ACC112 (cell line): Measurements from ENCODE around the gene APOBEC3A.
A peak's percentile ranks its signal among the peaks of the same experiment; 100 is the strongest.

Experiments used
- H2AFZ ChIP-seq: fragments of 200-600 bp; sonication (generic); one replicate; pipeline ENCODE4 v1.6.0; 2017; ENCODE audit warnings: antibody characterized with exemption, low read length; ENCODE audit not compliant: unreplicated experiment
- H3K27ac ChIP-seq: fragments of 200-600 bp; sonication (generic); 2 replicates; pipeline ENCODE4 v1.5.1; 2014; ENCODE audit warnings: low read depth, mild to moderate bottlenecking, antibody characterized with exemption, low read length, moderate library complexity
- H3K27me3 ChIP-seq: fragments of 200-600 bp; sonication (generic); 2 replicates; pipeline ENCODE4 v1.6.1; 2014; ENCODE audit warnings: mild to moderate bottlenecking, antibody characterized with exemption, low read length, moderate library complexity, mixed read lengths; ENCODE audit not compliant: insufficient read depth
- H3K36me3 ChIP-seq: fragments of 200-600 bp; sonication (generic); 2 replicates; pipeline ENCODE4 v1.6.1; 2016; ENCODE audit warnings: mild to moderate bottlenecking, antibody characterized with exemption, low read length, moderate library complexity, mixed read lengths; ENCODE audit not compliant: insufficient read depth
- H3K4me1 ChIP-seq: fragments of 200-600 bp; sonication (generic); one replicate; pipeline ENCODE4 v1.6.1; 2016; ENCODE audit warnings: low read length, mixed read lengths; ENCODE audit not compliant: insufficient read depth, unreplicated experiment, control insufficient read depth
- H3K4me3 ChIP-seq: fragments of 200-600 bp; sonication (generic); 2 replicates; pipeline ENCODE4 v1.5.1; 2014; ENCODE audit warnings: mild to moderate bottlenecking, low read depth, low read length
- H3K79me2 ChIP-seq: fragments of 200-600 bp; sonication (generic); one replicate; pipeline ENCODE4 v1.6.0; 2016; ENCODE audit warnings: low read length; ENCODE audit not compliant: control insufficient read depth, unreplicated experiment, insufficient read depth

Gene APOBEC3A

DNA sequence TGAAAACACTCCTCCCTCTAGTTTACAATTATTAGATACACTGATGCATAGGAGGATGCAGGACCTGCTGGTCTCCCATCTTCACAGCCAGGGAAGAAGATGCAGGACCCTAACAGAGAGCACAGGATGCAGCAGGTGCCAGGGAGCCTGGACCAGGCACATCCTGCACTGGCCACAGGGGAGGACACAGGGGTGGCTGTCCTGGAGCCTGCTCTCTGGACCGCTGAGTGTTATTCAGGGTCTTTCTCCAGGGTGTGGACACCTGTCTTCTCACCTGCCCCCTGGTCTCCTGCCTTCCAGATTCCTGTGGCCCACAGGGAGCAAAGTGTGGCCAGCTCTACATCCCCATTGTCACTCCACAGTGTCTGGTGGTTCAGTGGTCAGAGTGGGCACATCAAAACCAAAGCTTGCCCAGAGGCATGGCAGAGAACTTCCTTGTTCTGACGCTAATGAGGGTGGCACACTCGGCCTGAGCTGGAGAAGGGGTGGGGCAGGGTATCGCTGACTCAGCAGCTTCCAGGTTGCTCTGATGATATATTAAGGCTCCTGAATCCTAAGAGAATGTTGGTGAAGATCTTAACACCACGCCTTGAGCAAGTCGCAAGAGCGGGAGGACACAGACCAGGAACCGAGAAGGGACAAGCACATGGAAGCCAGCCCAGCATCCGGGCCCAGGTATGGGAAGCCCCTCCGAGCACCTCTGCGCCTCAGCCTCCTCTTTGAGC is at the start of gene APOBEC3A:
Gene APOBEC3A (plus strand): TSS at position 564 of the 725 bp plus-strand sequence. CDS start 83 bp downstream, at position 647.
- H3K4me1 ChIP-seq = no peaks in the 10 kb centered on the region
- no peak within 1 kb of the TSS for H2AFZ ChIP-seq
- H3K27me3 ChIP-seq = no peaks in the 10 kb centered on the region; the same call in 1 of the 2 replicates
- no peak within 1 kb of the TSS for H3K27ac ChIP-seq
- no peak within 1 kb of the TSS for H3K4me3 ChIP-seq
- no peaks in the 10 kb centered on the region for H3K79me2 ChIP-seq
- no peaks in the 10 kb centered on the region for H3K36me3 ChIP-seq

DNA sequence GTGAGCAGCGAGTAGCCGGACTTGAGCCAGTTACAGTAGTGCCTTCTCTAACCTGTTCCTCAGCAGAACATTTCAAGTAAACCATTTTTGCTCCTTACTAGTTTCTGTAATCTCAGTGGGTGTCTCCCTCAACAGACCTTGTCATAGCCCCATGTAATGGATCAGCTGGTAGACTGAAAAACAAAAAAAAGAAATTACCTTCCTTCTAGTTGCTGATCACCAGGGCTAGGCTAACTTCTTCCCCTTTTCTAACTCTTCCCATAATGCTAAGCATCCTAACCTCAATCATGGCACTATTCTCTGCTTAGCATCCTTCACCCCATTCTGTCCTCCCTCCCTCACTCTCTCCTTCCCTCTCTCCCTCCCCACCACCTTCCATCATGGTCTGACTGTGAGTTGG is 49.6 kb upstream of the APOBEC3A start:
- Histone ChIP-seq H3K27ac (no peak overlapping the region), H3K4me3 (no peak overlapping the region), H2AFZ (no peak overlapping the region), H3K27me3 (peaks cover 9% of the 10 kb centered on the region; the same call in 1 of the 2 replicates), H3K4me1 (no peaks in the 10 kb centered on the region), H3K79me2 (no peaks in the 10 kb centered on the region), H3K36me3 (no peaks in the 10 kb centered on the region)

DNA sequence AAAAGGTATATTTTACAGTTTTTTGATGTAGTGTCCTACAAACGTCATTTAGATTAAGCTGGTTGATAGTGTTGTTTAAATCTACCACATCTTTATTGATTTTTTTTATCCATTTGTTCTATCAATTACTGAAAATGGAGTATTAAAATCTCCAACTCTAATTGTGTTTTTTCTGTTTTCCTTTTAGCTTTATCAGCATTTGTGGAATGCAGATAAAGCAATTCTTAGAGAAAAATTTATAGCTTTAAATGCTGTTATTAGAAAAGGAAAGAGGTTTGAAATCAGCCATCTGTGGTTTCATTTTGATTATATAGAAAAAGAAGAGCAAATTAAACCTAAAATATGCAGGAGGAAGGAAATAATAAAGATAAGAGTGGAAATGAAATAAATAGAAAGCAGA is 46.0 kb upstream of the APOBEC3A start:
- Histone ChIP-seq H3K27ac (no peak overlapping the region), H3K4me3 (no peak overlapping the region), H3K36me3 (no peaks in the 10 kb centered on the region), H3K27me3 (peaks cover 16% of the 10 kb centered on the region; the same call in 1 of the 2 replicates), H3K79me2 (no peaks in the 10 kb centered on the region), H3K4me1 (no peaks in the 10 kb centered on the region), H2AFZ (no peak overlapping the region)

DNA sequence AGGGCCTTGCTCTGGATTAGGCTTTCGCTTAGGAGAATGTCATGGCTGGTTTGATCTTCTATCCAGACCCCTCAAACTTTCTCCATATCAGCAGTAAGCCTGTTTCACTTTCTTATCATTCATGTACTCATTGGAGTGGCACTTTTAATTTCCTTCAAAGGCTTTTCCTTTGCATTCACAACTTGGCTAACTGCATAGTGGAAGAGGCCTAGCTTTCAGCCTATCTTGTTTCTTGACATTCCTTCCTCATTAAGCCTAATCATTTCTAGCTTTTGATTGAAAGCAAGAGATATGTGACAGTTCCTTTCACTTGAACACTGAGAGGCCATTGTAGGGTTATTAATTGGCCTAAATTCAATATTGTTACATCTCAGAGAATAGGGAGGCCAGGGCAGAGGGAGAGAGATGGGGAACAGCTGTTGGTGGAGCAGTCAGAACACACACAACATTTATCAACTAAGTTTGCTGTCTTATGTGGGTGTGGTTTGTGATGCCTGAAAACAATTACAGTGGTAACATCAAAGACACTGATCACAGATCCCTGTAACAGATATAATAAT is 37.7 kb upstream of the APOBEC3A start:
- H3K4me1 ChIP-seq = peaks cover 9% of the 10 kb centered on the region
- no peaks in the 10 kb centered on the region for H3K79me2 ChIP-seq
- H3K4me3 ChIP-seq = no peak overlapping the region
- no peak overlapping the region for H2AFZ ChIP-seq
- H3K27me3 ChIP-seq = peaks cover 17% of the 10 kb centered on the region
- no peak overlapping the region for H3K27ac ChIP-seq
- H3K36me3 ChIP-seq = no peaks in the 10 kb centered on the region

DNA sequence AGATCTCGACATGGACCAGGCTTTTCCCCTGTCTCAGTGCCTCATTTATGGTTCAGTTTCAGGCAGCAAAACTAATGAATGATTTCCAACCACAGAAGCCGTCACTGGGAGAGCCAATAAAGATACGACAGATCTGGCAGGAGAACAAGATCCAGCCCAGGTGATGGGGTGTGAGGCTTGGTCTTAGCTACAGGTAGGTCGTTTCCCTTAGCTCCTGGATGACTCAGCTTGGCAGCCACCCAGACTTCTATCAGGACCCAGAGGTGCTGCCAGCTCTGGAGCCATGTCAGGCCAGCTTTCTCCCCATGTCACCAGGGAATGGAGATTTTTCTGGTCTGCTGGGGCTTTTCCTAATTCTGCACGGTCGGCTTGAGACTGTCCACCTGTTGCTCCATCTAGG is 36.3 kb upstream of the APOBEC3A start:
- Histone ChIP-seq H3K79me2 (no peaks in the 10 kb centered on the region), H3K4me3 (no peak overlapping the region), H3K27ac (no peak overlapping the region), H2AFZ (no peak overlapping the region), H3K36me3 (no peaks in the 10 kb centered on the region), H3K27me3 (peaks cover 12% of the 10 kb centered on the region), H3K4me1 (peaks cover 24% of the 10 kb centered on the region)

DNA sequence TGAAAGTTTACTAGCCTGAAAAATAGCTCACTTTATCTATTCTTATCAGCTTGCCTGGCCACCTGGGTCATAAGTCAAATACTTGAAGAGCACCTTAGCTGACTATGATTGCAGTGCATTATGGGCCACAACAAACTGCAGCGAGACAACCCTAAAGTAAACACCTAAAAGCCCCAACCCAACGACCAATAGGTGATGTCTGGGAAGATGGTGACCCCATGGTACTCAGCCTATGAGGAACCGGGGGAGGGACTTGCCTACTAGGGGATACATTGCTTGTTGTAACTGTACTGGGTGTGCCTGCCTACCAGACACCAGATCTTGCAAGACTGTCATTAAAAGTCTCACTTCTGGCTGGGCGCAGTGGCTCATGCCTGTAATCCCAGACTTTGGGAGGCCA is 35.6 kb upstream of the APOBEC3A start:
- H3K27ac ChIP-seq = no peak overlapping the region
- peaks cover 24% of the 10 kb centered on the region for H3K4me1 ChIP-seq
- no peak overlapping the region for H2AFZ ChIP-seq
- H3K27me3 ChIP-seq = peaks cover 6% of the 10 kb centered on the region
- no peak overlapping the region for H3K4me3 ChIP-seq
- H3K36me3 ChIP-seq = no peaks in the 10 kb centered on the region
- H3K79me2 ChIP-seq = no peaks in the 10 kb centered on the region

DNA sequence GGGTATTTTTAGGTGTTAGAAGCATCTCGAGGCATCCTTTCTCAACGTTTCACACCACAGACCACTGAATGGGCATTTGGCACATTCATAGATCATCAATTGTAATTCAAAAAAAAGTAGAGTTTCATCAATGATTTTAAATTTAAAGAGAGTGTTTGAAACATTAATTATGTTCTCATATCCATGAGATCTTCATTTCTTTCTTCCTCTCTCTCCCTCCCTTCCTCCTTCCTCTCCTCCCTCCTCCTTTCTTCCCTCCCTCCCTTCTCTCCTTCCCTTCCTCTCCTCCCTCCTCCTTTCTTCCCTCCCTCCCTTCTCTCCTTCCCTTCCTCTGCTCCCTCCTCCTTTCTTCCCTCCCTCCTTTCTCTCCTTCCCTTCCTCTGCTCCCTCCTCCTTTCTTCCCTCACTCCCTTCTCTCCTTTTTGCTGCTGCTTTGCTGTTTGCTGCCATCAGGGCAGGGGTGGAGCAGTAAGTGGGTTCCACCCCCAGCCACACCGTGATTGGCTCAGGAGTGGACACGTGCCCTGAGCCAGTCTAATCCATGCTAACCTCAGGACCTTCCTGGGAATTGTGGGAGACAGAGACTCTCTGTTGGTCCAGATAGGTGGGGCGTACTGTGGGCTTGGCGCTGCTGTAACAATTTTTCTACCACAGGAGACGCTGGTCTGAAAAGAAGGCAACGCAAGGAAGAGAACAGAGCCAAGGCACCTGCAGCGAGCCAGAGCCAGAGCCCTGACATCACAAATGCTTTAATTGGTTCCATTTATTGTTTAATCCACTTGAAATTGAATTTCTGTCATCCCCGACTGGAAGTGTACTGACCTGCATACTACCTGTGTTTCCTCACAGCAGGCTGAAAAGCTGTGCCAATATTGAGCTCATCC is 33.7 kb upstream of the APOBEC3A start:
- Histone ChIP-seq H3K27ac (peak overlapping the region; percentile 72), H3K27me3 (peaks cover 2% of the 10 kb centered on the region), H3K4me1 (peaks cover 24% of the 10 kb centered on the region), H2AFZ (no peak overlapping the region), H3K4me3 (peak overlapping the region; percentile 60), H3K36me3 (no peaks in the 10 kb centered on the region), H3K79me2 (no peaks in the 10 kb centered on the region)

DNA sequence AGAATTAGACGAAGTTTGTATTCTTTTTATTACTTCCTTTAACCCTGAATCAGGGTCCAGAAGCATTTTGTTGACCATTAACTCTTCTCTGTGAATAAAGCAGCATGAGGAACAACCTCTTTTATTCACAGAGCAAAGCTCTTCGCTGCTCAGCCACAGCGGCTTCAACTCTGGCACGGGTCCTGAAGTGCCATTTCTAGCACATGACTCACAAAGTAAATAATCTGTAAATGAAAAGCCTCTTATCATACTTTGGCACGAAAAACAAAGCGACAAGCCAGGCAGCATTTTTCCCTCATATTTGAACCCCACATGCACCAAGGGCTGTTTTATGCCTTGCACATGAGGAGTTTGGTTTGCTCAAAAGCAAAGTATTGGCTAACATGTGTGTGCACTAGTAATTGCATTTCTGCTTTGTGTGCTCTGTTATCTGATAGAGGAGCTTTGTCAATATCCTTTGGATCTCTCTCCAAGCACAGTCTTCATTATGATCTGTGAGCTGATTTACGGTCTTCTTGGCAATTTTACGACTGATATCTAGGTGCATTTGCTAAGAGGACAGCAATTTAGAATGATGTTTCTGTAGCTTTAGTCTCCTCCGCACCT is 33.0 kb upstream of the APOBEC3A start:
- Histone ChIP-seq H3K4me1 (peaks cover 24% of the 10 kb centered on the region), H3K4me3 (peak overlapping the region; percentile 60), H3K79me2 (no peaks in the 10 kb centered on the region), H3K27me3 (no peaks in the 10 kb centered on the region), H3K36me3 (no peaks in the 10 kb centered on the region), H2AFZ (no peak overlapping the region), H3K27ac (peak overlapping the region; percentile 72)

DNA sequence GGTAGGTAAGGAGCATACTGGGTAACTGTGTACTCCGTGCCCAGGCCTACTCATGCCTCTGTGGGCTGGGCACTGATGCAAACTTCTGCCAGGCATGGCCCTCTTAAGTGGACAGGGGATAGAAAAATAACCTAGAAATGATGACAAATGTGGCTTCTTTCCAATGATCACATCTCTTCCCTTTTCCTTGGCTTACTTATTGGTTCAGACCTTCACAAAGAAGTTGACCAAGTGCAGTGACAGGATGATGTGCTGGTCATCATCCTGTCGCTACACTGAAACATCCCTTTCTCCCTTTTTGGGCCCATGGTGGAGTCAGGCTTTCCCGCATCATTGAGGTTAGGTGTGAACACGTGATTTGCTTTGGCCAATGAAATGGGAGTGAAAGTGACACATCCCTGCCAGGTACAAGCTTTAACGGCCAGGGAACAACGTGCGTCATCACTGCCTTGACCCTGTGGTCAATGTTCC is 31.8 kb upstream of the APOBEC3A start:
- peaks cover 24% of the 10 kb centered on the region for H3K4me1 ChIP-seq
- no peak overlapping the region for H2AFZ ChIP-seq
- H3K27me3 ChIP-seq = no peaks in the 10 kb centered on the region
- no peaks in the 10 kb centered on the region for H3K36me3 ChIP-seq
- H3K27ac ChIP-seq = peak overlapping the region; percentile 9; the same call in 1 of the 2 replicates
- H3K79me2 ChIP-seq = no peaks in the 10 kb centered on the region
- no peak overlapping the region for H3K4me3 ChIP-seq

DNA sequence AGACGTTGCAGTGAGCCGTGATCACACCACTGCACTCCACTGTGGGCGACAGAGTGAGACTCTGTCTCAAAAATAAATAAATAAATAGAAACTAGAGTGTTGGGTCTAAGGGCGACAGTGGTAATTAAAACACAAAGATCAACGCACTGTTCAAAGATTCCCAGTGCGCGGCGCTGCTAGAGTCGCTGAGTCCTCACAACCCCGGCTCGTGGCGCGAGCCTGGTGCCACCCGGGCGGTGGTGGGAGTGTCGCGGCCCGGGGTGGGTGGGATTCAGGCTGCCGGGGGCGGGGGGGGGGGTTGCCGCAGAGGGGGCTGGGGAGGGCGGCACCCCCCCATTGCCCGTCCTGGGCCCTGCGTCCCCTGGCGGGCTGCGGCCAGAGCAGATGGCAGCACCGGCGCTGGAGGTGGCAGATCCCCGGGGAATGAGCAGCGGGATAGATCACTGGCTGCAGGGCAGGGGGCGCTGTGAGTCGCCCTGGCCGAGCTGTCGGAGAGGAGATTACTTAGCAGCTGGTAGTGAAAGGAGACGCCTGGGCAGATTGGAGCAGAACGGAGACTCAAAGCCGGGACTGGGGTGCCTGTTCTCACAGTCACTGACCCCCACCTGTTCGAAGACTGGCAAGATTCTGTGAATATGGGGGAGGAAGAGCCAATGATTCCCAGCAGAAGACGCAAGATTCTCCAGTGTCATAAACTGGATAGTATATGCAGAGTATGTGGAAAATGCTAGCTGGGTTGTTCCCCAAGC is 30.2 kb upstream of the APOBEC3A start:
- Histone ChIP-seq H3K27ac (no peak overlapping the region), H3K4me1 (peaks cover 24% of the 10 kb centered on the region), H3K36me3 (no peaks in the 10 kb centered on the region), H3K27me3 (no peaks in the 10 kb centered on the region), H3K79me2 (no peaks in the 10 kb centered on the region), H3K4me3 (peak overlapping the region; percentile 37; the same call in 1 of the 2 replicates), H2AFZ (no peak overlapping the region)
